Smooth muscle cell of the brain vasculature (primary cell): ENCODE data around the gene RPS6KA2.
"Not testable (repeated sequence)": the region's sequence is repeated elsewhere in the genome, so short reads cannot be mapped to it uniquely, and the experiment has no call there.

Experiments used
- DNase-seq: peaks from one replicate; pipeline ENCODE4 v3.0.0-alpha.2; 2012; ENCODE audit warnings: low read depth, low spot score

RPS6KA2 gene

DNA sequence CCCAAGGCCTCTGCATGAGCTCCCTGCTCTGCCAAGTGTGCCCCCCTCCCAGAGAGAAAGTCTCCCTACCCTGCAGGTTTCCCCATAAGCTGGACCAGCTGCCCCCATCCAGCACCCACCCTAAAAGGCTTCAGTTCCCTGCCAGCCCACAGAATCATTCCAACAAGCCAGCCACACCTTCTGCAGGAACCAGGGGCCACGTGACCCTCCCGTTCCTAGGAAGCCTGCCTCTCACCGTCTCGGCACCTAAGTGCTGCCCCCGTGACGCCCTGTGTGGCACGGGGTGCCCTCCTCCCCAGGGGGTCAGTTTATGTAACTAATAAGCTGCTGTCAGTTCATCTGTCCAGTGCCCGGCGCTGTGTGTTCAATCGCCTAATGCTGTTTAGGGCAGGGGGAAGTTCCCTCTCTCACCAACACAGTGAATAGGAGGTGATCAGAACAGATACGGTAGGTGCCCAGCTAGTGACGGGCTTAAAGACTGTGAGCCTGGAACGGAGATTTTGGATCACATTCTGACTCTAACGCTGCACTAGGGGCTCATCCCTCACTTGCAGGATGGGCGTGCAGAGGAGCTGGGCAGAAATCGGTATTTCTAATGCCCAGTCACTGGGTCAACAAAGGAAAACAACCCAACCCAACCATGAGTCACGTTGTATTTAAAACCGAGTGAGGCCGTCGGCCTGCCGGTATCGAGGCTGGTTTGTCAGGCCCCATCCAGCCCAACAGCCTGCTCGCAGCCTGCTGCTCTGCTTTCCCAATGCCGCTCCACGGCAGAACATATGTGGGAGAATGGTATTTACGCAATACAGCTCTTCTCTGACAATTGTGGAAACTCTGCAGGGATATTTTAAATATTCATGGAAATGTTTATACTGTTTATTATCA is 96.6 kb downstream of the RPS6KA2 start:
- DNase-seq = no peak

DNA sequence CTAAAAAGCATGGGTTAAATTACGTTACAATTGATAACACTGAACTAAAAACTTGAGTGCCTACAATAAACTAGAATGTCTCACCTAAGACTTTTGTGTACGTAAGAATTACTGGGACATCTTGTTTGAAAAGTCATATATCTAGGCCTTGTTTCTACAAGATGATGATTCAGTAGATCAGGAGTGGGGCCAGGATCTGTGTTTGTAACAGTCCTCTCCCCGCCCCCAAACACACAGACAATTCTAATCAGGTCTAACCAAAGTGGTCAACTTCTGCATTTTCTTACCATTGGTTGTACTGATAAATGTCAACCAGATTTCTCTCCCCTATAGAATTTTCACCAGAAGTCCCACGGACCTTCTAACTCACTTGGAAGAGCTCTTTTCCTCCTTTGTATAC is 97.5 kb downstream of the RPS6KA2 start:
- DNase-seq = no peak

DNA sequence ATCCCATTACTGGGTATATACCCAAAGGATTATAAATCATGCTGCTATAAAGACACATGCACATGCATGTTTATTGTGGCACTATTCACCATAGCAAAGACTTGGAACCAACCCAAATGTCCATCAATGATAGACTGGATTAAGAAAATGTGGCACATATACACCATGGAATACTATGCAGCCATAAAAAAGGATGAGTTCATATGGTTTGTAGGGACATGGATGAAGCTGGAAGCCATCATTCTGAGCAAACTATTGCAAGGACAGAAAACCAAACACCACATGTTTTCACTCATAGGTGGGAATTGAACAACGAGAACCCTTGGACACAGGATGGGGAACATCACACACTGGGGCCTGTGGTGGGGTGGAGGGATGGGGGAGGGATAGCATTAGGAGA is 98.0 kb downstream of the RPS6KA2 start:
- DNase-seq = not testable (repeated sequence)

DNA sequence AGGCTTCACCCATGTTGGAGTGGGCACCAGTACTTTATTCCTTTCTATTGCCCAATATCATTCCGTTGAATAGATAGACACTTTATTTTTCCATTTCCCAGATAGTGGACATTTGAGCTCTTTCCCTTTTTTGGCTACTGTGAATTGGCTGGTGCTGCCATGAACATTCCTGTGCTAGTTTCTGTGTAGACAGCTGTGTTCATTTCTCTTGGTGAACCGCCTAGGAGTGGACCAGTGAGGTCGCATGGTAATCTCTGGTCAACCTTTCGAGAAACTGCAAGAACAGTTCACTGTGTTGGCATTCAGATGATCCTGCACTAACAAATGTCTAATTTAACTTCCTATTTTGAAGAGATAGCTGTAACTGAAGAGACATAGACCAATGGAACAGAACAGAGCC is 99.2 kb downstream of the RPS6KA2 start:
- DNase-seq = no peak

DNA sequence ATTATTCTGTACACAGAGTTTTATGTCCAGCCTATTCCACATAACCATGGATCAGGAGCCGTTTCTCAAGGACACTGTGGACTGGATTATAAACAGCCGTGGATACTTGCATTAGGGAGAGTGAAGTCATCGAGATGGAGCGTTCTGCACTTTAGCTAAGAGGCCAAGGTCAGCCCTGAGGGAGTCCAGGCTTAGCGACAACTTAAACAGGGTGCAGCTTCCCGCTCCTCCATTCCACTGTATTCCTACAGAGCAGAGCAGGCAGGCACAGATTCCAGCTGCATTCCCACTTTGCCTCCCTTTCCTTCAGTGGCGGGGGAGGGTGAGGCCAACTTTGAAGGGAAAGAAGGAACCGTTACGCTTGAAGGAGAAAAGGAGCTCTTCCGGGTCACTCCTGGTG is 100.1 kb downstream of the RPS6KA2 start:
- peak; percentile 7 for DNase-seq

DNA sequence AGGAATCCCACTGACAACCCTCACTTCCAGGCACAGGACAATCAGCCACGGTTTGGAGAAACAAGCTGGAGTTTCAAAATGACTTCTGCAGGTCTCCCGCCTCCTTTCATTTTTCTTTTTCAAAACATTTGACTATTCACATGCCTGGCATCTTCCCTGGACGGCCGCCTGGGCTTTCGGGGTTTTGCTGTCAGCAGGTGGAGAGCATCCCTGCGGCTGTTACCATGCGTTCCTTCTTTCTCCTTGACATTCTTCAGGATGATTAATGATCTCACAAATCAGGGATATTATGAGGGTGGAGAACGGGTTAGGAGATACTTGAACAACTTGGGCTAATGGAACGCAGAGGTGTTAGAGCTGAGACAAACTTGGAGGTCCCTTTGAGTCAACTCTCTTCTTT is 101.5 kb downstream of the RPS6KA2 start:
- no peak for DNase-seq

DNA sequence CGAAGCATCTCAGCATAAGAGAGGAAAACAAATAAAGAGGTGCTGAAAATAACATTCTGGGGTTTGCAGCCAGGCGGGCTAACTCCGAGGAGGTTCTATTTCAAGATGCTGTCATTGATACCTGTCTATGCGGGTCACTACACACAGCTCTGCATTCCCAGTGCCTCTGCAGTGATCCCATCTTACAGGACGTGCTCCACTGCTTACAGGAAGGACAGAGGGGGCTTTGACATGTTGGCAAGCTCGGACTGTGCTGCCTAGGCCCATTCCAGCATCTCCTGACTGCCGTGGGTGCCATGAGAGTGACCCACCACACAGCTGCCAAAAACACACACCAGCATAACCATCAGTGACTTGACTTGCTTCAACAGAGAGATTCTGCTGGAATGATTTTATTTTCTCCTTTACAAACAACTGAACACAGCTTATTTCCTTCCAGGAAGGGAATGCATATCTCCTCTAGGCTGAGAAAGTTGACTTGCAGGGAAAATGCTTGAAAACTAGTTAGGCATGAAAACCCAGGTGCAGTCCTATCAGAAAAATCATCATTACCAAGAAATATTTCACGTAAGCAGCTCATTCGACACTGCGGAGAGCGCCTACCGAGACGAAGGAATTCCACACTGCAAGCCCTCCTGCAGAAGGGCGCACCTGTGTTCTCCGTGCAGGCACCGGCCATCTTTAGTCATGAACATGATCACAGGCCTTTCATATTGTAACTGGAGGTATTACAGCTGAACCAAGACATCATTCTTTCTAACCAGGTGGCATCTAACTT is 103.1 kb downstream of the RPS6KA2 start:
- DNase-seq = no peak

DNA sequence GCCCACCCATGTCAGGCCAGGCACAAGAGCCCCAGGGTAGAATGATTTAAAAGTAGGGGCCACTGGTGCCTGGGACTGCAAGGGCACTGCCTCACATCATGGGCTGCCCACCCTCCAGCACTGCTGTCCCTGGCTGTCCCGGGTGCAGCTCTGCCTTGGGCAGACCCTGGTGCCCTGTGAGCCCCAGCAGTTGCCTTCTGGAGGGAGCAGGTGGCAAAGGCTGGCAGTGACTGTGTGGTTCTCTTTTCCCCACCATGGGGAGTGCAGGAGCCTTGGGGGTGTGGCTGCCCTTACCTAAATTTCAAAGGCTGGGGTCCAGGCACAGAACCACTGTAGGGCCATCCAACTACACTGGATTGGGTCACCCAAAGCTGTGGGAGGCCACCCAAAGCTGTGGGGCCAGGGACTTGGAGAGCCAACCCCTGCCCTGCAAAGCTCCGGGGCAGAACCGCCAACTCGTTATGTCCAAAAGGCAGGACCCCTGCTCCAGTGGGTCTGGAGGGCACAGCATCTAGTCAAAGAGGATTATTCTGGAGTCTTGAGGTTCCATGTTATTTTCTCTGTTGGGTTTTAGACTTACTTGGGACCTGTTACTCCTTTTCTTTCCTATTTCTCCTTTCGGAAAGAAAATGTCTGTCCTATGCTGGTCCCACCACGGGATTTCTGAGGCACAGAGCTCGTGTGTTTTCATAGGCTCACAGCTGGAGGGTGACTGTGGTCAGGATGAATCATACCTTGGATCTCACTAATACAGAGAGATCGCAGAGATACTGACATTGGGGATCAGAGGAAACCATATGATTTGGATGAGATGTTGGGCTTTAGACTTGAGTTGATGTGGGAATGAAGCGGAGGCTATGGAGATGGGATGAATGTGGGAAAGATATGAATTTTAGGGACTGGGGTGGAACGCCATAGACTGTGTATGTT is 105.9 kb downstream of the RPS6KA2 start:
- peak; percentile 17 for DNase-seq

DNA sequence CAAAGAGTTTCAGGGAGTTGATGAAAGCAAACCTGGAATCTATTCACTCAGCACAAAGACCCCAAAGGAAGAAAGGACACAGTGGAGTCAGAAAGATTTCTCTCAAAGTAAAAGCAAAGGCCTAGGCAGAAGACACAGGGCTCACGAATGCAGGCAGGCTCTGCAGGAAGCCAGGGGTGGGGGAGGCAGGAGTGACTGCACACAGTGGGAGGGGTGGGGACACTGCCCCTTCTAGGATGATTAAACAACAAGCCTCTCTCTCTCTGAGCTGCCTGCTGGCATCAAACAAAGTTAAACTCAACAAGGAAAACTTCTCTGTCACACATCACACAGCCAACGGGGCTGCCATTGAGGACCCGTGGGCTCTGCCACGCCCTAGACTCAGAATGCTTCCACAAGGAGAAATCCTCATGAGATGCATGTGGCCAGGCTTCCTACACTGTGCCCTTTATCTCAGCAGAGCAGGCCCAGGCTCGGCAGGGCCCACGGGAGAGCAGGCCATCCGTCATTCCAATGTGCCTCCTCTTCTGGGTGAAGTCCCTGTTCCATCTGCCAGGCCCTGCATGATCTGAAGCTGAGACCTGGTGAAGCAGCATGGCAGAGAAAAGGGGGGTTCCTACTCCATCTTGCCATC is 110.7 kb downstream of the RPS6KA2 start:
- DNase-seq = no peak

DNA sequence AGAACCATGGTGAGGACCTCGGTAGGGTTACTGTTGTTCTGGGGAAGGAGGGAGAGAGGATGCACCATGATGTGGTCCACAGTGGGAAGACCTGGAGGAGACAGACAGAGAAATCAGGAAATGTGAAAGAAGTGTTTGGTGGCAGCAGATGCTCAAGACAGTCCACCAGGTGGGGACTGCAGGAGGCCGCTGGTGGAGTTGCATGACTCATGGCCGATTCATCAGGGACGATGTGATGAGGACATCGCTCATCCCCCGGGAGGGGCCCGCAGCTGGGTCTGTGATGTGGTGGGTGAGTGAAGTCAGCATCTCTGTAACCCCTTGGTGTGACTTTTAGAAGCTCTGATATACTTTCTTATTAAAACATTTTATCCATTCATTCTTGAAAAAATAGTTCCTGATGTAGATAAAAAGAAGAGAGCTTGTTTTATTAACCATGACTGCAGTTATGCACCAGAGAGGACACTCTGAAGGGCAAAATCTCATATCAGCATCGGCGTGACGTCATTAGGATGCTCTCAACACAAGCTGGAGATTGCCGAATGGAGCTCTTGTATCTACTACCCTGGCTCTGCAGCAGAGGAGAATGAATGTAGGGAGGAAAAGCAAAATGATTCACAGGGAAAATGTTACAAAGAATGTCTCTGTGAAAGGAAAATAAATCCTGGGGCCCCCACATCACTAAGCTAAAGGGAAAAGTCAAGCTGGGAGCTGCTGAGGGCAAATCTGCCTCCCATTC is 111.8 kb downstream of the RPS6KA2 start:
- peak; percentile 57 for DNase-seq

DNA sequence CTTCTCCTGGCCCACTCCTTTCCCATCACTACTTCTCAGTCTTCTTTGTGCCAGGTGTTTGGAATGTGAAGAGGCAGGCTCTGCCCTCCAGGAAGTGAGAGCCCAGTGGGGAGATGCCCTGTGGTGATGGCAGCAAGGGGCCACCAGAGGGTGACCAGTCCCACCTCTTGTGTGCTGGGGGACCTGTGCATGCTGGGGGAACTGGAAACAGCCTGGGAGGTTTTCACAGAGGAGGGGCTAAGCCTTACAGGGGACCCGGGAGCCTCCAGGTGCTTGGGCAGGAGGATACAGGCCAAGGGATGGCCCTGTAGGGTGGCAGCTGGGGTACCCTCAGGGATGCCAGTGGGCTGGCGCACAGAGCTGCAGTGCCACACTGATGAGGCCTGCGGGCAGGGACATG is 112.9 kb downstream of the RPS6KA2 start:
- DNase-seq = no peak

DNA sequence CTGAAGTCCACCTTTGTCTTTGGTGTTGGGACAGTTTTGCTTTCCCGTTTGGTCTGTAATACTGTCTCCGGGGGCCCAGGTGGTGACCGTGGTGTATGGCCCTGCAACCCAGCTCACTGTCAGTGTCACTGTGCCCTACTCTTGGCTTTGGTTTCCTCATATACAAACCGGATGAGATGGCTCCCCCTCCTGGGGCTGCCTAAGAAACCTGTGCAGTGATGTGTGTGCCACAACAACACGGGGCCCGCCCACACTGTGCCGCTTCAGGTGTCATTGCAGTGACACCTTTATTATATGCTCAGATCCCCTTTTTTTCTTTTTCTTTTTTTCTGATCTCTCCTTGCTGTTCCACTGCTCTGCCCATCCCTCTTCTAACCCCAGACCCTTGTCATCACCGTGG is 114.5 kb downstream of the RPS6KA2 start:
- DNase-seq = no peak

DNA sequence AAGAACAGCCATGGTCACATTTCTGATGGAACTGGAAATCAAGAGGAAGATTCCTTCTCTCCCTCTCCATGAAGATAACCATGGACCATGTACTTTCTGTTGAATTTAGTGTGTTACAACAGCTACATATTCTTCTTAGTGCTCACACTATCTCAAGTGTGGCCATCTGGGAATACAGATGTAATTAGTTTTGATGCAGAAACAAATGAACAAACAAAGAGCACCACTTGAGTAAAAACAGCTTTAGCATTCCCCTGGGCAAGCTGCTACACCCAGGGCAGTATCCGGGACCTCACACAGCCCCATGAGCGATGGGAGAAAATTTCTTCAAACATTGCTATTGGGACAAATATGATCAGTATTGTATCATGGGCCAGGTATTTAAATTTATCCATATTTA is 115.7 kb downstream of the RPS6KA2 start:
- DNase-seq = no peak

DNA sequence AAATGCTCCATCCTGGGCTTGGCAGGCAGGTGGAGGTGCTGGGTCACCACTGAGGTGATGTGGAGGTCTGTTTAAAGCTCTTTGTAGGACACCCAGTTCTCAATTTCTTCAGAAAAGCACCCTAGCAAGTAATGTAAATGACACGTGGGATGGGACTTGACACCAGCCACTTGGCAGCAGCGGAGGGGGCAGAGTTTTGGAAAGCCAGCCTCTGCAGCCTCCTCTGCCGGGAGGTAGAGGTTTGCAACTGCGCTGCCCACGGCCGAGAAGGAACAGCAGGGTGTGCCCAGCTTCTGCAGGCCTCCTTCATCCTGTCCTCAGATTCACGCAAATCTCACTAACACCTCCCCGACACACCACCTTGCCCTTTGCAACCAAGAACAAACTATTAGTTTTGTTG is 117.9 kb downstream of the RPS6KA2 start:
- DNase-seq = no peak

DNA sequence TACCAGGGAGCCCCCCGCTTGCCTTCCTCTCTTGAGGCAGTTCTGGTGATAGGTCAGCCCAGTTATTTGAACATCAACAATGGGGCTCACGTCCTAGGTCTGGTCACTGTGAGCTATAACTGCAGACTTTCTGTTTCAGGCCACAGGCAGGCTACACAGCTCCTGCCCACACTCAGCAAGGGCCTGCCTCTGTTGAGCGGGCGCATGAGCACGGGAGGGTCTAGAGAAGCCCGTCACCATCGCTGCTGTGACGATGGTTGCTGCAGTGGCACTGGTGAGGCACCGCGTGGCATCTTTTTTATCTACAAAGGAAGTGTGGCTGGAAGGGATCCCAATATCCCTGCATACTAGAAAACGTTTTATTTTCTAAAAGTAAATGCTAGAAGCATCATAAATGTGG is 118.3 kb downstream of the RPS6KA2 start:
- DNase-seq = no peak

DNA sequence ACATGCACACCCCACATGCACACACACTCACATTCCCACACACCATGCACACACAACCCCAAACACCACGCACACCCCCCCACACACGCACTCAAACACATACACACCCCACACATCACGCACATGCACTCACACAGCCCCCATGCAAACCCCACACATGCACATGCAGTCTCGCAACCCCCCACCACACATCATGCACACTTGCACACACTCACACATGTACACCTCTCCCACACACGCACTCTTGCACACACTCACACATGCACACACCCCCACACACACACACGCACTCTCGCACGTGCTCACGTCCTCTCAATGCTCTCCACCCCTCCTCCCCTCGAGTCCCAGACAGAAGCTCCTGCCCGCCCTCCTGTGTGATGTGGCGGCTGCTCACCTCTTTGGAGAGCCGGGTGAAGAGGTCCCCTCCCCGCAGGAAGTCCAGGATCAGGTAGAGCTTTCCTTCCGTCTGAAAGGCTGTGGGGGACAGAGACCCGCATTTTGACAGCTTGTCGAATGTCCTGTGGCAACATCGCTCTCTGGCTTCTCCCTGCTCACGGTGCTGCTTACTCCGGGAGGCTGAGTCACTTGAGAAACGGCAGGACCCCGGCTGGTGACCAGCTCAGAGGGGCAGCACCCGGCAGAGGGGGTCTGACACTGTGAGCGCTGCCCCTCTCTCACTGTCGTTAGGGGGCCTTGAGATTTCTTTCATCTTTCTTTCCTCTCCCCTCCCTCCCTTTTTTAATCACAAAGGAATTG is 119.1 kb downstream of the RPS6KA2 start:
- DNase-seq = no peak

DNA sequence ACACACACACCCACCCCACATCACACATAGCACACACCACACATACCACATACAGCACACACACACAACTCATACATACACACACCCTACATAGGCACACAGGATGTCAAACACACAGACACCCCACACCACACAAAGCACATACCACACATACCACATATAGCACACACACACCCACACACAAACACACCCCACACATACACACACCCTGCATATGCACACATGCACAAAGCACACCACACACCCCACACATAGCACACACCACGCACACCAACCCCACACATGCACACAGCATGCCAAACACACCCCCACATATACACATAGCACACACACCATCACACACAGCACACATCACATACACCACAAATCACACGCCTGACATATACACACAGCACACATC is 119.7 kb downstream of the RPS6KA2 start:
- no peak for DNase-seq

DNA sequence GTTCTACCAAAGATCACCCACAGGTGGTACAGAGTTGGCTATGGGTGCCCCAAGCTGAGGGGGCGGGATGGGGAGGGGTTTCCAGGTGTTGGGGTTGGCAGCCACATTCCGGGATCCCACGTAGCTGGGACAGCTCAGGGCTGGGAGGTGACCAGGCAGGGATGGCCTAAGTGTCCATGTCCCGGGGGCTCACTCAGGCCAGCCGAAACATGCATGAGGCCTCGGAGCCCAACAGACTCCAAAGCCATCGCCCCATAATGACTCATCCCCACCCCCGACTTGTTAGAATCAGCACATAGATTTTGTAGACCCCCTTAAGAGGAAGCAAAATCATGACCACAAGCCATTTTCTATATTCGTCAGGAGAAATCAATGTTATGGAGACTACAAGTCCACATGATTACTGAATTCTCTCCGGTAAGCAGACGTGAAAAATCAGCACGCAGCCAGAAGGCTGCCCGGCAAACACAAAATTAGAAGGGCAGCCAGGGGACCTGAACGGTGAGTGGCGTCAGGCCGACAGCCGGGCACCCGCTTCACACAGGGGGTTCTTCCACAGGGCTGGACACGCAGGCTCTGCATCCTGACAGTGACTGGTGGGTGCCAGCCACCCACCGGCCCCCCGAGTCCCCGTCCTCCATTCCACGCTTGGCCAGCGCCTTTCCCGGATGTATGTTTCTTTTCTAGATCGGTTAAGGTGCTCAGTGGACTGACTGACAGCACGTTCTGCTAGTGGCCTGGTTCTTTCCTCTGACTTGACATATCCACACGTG is 121.7 kb downstream of the RPS6KA2 start:
- DNase-seq = no peak

DNA sequence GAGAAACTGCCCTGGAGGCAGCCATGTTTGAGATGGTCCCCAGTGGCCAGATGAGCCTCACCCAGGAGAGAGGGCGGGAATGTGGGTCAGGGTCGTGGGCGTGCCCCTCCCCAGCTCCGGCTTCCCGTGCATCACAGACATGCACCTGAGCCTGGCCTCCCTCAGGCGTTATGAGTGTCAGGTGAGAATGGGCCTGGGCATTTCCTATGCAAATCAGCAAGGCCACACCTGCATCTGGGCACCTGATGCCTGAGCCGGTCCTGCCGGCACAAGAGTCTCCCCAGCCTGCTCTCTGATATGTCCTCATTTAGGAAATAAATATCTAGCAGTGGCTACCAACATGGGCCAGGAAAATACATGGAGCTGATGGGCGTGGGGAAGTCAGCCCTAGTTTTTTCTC is 123.0 kb downstream of the RPS6KA2 start:
- DNase-seq = no peak
